Sciatic nerve (tissue), 2 donors: ENCODE results near the gene PCNX2. TPM values are rescaled to one million over a fixed set of nuclear protein-coding genes. Genes with fewer than 3 reads are reported as not detected.

Source experiments
- ATAC-seq: fragments of 200-7000 bp; cut with Tn5 transposase; one replicate; pipeline ENCODE4 v1.9.1; 2020; ENCODE audit warnings: mild to moderate bottlenecking, moderate library complexity
- DNase-seq: peaks from one replicate; pipeline ENCODE4 v3.0.0-alpha.2; 2020; ENCODE audit warnings: low spot score
- intact Hi-C: fragments of 100-400 bp; cut with DNase I; formaldehyde crosslinking; loops from one replicate; pipeline ENCODE4 v1.14.2; 2022
- total RNA-seq: library from RNA; stranded (reverse); fragmentation: NEBNext Ultra II Directional; extraction: Animal tissue kit (Norgen Biotek cat#: 25700); gene quantifications from one replicate; pipeline ENCODE4 v1.2.1, GENCODE V29; 2021
- donor health status: DM: no; HTN: no; CAD: no.
- donor health status: DM: no; HTN: no; CAD: no.

Gene PCNX2
- total RNA-seq, 1 donor from 2014 or later, result 16.2 TPM

GRCh38 chr1:232985882-232986526 is 309.5 kb downstream of the PCNX2 start:
- ATAC-seq (no peak), DNase-seq (no peak)
- intact Hi-C loops, result no loop called here

GRCh38 chr1:232984577-232985425 is 310.7 kb downstream of the PCNX2 start:
- DNase-seq, result no peak
- peak; percentile 27 for ATAC-seq
- intact Hi-C loops, result no loop called here

GRCh38 chr1:232983817-232984567 is 311.5 kb downstream of the PCNX2 start:
- intact Hi-C loops, result no loop called here
- ATAC-seq (no peak), DNase-seq (no peak)

GRCh38 chr1:232983375-232983774 is 312.1 kb downstream of the PCNX2 start:
- DNase-seq (no peak), ATAC-seq (no peak)
- intact Hi-C loops, result no loop called here

- intact Hi-C loops, result no loop called here
- ATAC-seq (no peak), DNase-seq (no peak)
These were observed 313.1 kb downstream of the PCNX2 start for GRCh38 chr1:232982238-232982944.

GRCh38 chr1:232980986-232981560 is 314.5 kb downstream of the PCNX2 start:
- DNase-seq (no peak), ATAC-seq (no peak)
- intact Hi-C loops, result no loop called here

- DNase-seq, result no peak
- intact Hi-C loops, result no loop called here
- ATAC-seq, result no peak
These were observed 315.1 kb downstream of the PCNX2 start for GRCh38 chr1:232980355-232980978.

- intact Hi-C loops, result no loop called here
- no peak for ATAC-seq
- DNase-seq, result no peak
These were observed 316.0 kb downstream of the PCNX2 start for GRCh38 chr1:232979558-232979957.

- ATAC-seq (no peak), DNase-seq (no peak)
- intact Hi-C loops, result no loop called here
These were observed 316.7 kb downstream of the PCNX2 start for GRCh38 chr1:232978815-232979214.

- ATAC-seq (no peak), DNase-seq (no peak)
- intact Hi-C loops, result no loop called here
These were observed 317.4 kb downstream of the PCNX2 start for GRCh38 chr1:232978091-232978634.

GRCh38 chr1:232974971-232975370 is 320.6 kb downstream of the PCNX2 start:
- intact Hi-C loops, result no loop called here
- DNase-seq (no peak), ATAC-seq (peak; percentile 67)

- DNase-seq (no peak), ATAC-seq (no peak)
- intact Hi-C loops, result no loop called here
These were observed 321.6 kb downstream of the PCNX2 start for GRCh38 chr1:232973652-232974611.

GRCh38 chr1:232970508-232970907 is 325.0 kb downstream of the PCNX2 start:
- intact Hi-C loops, result no loop called here
- no peak for DNase-seq
- ATAC-seq, result no peak

GRCh38 chr1:232969799-232970198 is 325.7 kb downstream of the PCNX2 start:
- ATAC-seq, result no peak
- DNase-seq, result no peak
- intact Hi-C loops, result no loop called here

GRCh38 chr1:232968965-232969364 is 326.6 kb downstream of the PCNX2 start:
- ATAC-seq, result peak; percentile 45
- no peak for DNase-seq
- intact Hi-C loops, result no loop called here

- intact Hi-C loops, result no loop called here
- ATAC-seq (no peak), DNase-seq (no peak)
These were observed 327.1 kb downstream of the PCNX2 start for GRCh38 chr1:232968391-232968790.

GRCh38 chr1:232966663-232967062 is 328.9 kb downstream of the PCNX2 start:
- intact Hi-C loops, result no loop called here
- ATAC-seq (no peak), DNase-seq (no peak)
